DOHH2 (cell line): Measurements from ENCODE around the gene HIPK2.

Experiments used
- CTCF ChIP-seq: fragments of 200-600 bp; sonication (generic); IDR thresholded peaks from one replicate; pipeline ENCODE4 v1.5.1; 2014; ENCODE audit warnings: antibody characterized with exemption, mild to moderate bottlenecking, low read depth, low read length; ENCODE audit not compliant: poor library complexity, severe bottlenecking
- EZH2phosphoT487 ChIP-seq: fragments of 200-600 bp; sonication (generic); IDR thresholded peaks from 2 replicates; pipeline ENCODE4 v1.6.1; 2017; ENCODE audit warnings: borderline replicate concordance, mild to moderate bottlenecking, antibody characterized with exemption, low read length, moderate library complexity, mixed read lengths

- TF ChIP-seq CTCF (no peak), EZH2phosphoT487 (no peak)
Measured at GRCh38 chr7:139749545-139749944, 28.3 kb downstream of the HIPK2 start.
